HS-27A (cell line): Measurements from ENCODE around the gene EYA4.
A peak's percentile ranks its signal among the peaks of the same experiment; 100 is the strongest.

Source experiments
- DNase-seq: peaks from one replicate; pipeline ENCODE4 v3.0.0-alpha.2; 2012; ENCODE audit warnings: low read depth, missing footprints

EYA4 gene

GRCh38 chr6:133242637-133243585 is 1.8 kb downstream of the EYA4 start:
- no peak for DNase-seq

- DNase-seq = no peak
Observed at GRCh38 chr6:133243723-133244305, 2.7 kb downstream of the EYA4 start.

GRCh38 chr6:133244519-133244918 is 3.4 kb downstream of the EYA4 start:
- DNase-seq = no peak

- DNase-seq = no peak
Observed at GRCh38 chr6:133245007-133245406, 3.9 kb downstream of the EYA4 start.

- DNase-seq = no peak
Observed at GRCh38 chr6:133245422-133245903, 4.3 kb downstream of the EYA4 start.

GRCh38 chr6:133247581-133247980 is 6.4 kb downstream of the EYA4 start:
- DNase-seq = no peak

- no peak for DNase-seq
Observed at GRCh38 chr6:133248241-133249001, 7.3 kb downstream of the EYA4 start.

- DNase-seq = no peak
Observed at GRCh38 chr6:133251688-133252087, 10.5 kb downstream of the EYA4 start.

GRCh38 chr6:133254552-133255228 is 13.5 kb downstream of the EYA4 start:
- DNase-seq = no peak

- DNase-seq = no peak
Observed at GRCh38 chr6:133257545-133258105, 16.5 kb downstream of the EYA4 start.

GRCh38 chr6:133259561-133259960 is 18.4 kb downstream of the EYA4 start:
- no peak for DNase-seq

GRCh38 chr6:133262804-133263203 is 21.6 kb downstream of the EYA4 start:
- DNase-seq = no peak

- DNase-seq = no peak
Observed at GRCh38 chr6:133265066-133265465, 23.9 kb downstream of the EYA4 start.

GRCh38 chr6:133266186-133266585 is 25.0 kb downstream of the EYA4 start:
- DNase-seq = no peak

GRCh38 chr6:133268621-133269020 is 27.5 kb downstream of the EYA4 start:
- no peak for DNase-seq

- no peak for DNase-seq
Observed at GRCh38 chr6:133274813-133275212, 33.7 kb downstream of the EYA4 start.

GRCh38 chr6:133275213-133275612 is 34.1 kb downstream of the EYA4 start:
- DNase-seq = no peak

- no peak for DNase-seq
Observed at GRCh38 chr6:133277228-133277899, 36.2 kb downstream of the EYA4 start.

- DNase-seq = no peak
Observed at GRCh38 chr6:133277900-133278545, 36.9 kb downstream of the EYA4 start.

- peak; percentile 8 for DNase-seq
Observed at GRCh38 chr6:133286765-133287164, 45.6 kb downstream of the EYA4 start.

GRCh38 chr6:133288662-133289061 is 47.5 kb downstream of the EYA4 start:
- DNase-seq = no peak
